A549 (cell line): ENCODE measurements around the gene ADCYAP1R1. TPM values are rescaled to one million over a fixed set of nuclear protein-coding genes. Genes with fewer than 3 reads are reported as not detected.

Source experiments
- ATAC-seq, 2 experiments: fragments of 200-7000 bp in 1 of 2; fragments of >200 bp in 1 of 2; cut with Nextera tagmentation in 1 of 2; cut with Tn5 transposase in 1 of 2; 3 replicates each; pipeline versions ENCODE4 v1.8.0 to v1.9.1; 2018 to 2020; ENCODE audit warnings: mild to moderate bottlenecking in 1 of 2, moderate library complexity in 1 of 2
- CTCF ChIA-PET: fragments of 300-600 bp; sonication (Branson Sonifier 250); formaldehyde crosslinking; extraction: SDS; loops from one replicate; lab custom pipeline; 2021; ENCODE audit warnings: antibody characterized with exemption, inconsistent platforms; lab: Yijun Ruan, JAX
- POLR2A ChIA-PET: fragments of 350-600 bp; formaldehyde crosslinking; extraction: SDS; loops from one replicate; lab custom pipeline; 2021; ENCODE audit warnings: antibody characterized with exemption, inconsistent platforms; lab: Yijun Ruan, JAX
- DNase-seq, 2 experiments: peaks; one replicate each; pipeline versions ENCODE4 v3.0.0 to v3.0.0-alpha.2; 2011 to 2016; ENCODE audit warnings: low read depth in 1 of 2, low spot score in 1 of 2
- FAIRE-seq: peaks from 2 replicates; lab custom pipeline; 2011; peaks lifted over from hg19 to GRCh38; lab: Jason Lieb, UNC
- H3K27ac ChIP-seq, 2 experiments: fragments of >200 bp; sonication (Bioruptor Twin); formaldehyde crosslinking; 3 replicates each; pipeline ENCODE4 v1.5.1; 2016 to 2017
- H3K4me1 ChIP-seq: fragments of >200 bp; sonication (Bioruptor Twin); formaldehyde crosslinking; 3 replicates; pipeline ENCODE4 v1.6.1; 2016
- H3K4me2 ChIP-seq: fragments of >200 bp; sonication (Bioruptor Twin); formaldehyde crosslinking; 3 replicates; pipeline ENCODE4 v1.6.1; 2016
- H3K4me3 ChIP-seq: fragments of >200 bp; sonication (Bioruptor Twin); formaldehyde crosslinking; 3 replicates; pipeline ENCODE4 v1.5.1; 2016
- H3K9me3 ChIP-seq: fragments of >200 bp; sonication (Bioruptor Twin); formaldehyde crosslinking; 3 replicates; pipeline ENCODE4 v1.6.1; 2016
- CEBPB ChIP-seq, 2 experiments: fragments of >200 bp in 1 of 2; sonication (Bioruptor Twin) in 1 of 2; formaldehyde crosslinking in 1 of 2; IDR thresholded peaks; 2 replicates each; pipeline ENCODE4 v1.6.1; 2012 to 2016
- CHD2 ChIP-seq: fragments of 150-350 bp; IDR thresholded peaks from 2 replicates; pipeline ENCODE4 v1.6.1; 2014; ENCODE audit warnings: low read length; ENCODE audit not compliant: partially characterized antibody
- ESRRA ChIP-seq: fragments of 150-350 bp; IDR thresholded peaks from 2 replicates; pipeline ENCODE4 v1.6.1; 2014; ENCODE audit warnings: mild to moderate bottlenecking, low read length, borderline replicate concordance
- FOXS1 ChIP-seq: fragments of 250-450 bp; sonication (Bioruptor Pico); IDR thresholded peaks from 2 replicates; pipeline ENCODE4 v1.5.0; 2020; ENCODE audit warnings: mild to moderate bottlenecking, moderate library complexity
- HDAC2 ChIP-seq: fragments of 200-600 bp; sonication (generic); IDR thresholded peaks from 2 replicates; pipeline ENCODE4 v1.6.1; 2016
- HOXA7 ChIP-seq: fragments of 250-450 bp; sonication (Bioruptor Pico); IDR thresholded peaks from 2 replicates; pipeline ENCODE4 v1.5.0; 2020; ENCODE audit warnings: mild to moderate bottlenecking, moderate library complexity
- HOXB5 ChIP-seq: fragments of 250-450 bp; sonication (Bioruptor Pico); IDR thresholded peaks from 2 replicates; pipeline ENCODE4 v1.5.0; 2020; ENCODE audit warnings: mild to moderate bottlenecking, moderate library complexity
- MAFK ChIP-seq: fragments of 450-650 bp; IDR thresholded peaks from 2 replicates; pipeline ENCODE4 v1.6.1; 2014; ENCODE audit not compliant: partially characterized antibody
- MAZ ChIP-seq: fragments of 150-350 bp; IDR thresholded peaks from 2 replicates; pipeline ENCODE4 v1.6.1; 2014; ENCODE audit warnings: antibody characterized with exemption, low read depth, low read length, borderline replicate concordance
- NFE2L2 ChIP-seq: fragments of 150-350 bp; conservative IDR thresholded peaks from 2 replicates; pipeline ENCODE4 v1.6.1; 2014; ENCODE audit warnings: low read length
- NR3C1 ChIP-seq: fragments of >200 bp; sonication (Bioruptor Twin); formaldehyde crosslinking; IDR thresholded peaks from 3 replicates; pipeline ENCODE4 v1.6.1; 2017
- RAD21 ChIP-seq, 2 experiments: fragments of >200 bp in 1 of 2; sonication (Bioruptor Twin) in 1 of 2; formaldehyde crosslinking in 1 of 2; IDR thresholded peaks in 1 of 2; conservative IDR thresholded peaks in 1 of 2; 2 replicates in 1 of 2; 3 replicates in 1 of 2; pipeline ENCODE4 v1.6.1; 2012 to 2018; ENCODE audit warnings: inconsistent platforms in 1 of 2
- RARB ChIP-seq: fragments of 250-450 bp; sonication (Bioruptor Pico); IDR thresholded peaks from 2 replicates; pipeline ENCODE4 v1.8.0; 2021; ENCODE audit warnings: mild to moderate bottlenecking, moderate library complexity
- RCOR1 ChIP-seq: fragments of 150-350 bp; IDR thresholded peaks from 2 replicates; pipeline ENCODE4 v1.6.1; 2014; ENCODE audit warnings: antibody characterized with exemption, low read length, low read depth
- REST ChIP-seq: fragments of 200-600 bp; sonication (generic); IDR thresholded peaks from 2 replicates; pipeline ENCODE4 v1.6.1; 2016; ENCODE audit warnings: antibody characterized with exemption, mild to moderate bottlenecking, moderate library complexity
- RFX5 ChIP-seq: fragments of 450-650 bp; IDR thresholded peaks from 2 replicates; pipeline ENCODE4 v1.7.1; 2014; ENCODE audit warnings: antibody characterized with exemption, mild to moderate bottlenecking, moderate library complexity
- RNF2 ChIP-seq: fragments of 200-600 bp; sonication (generic); IDR thresholded peaks from 2 replicates; pipeline ENCODE4 v1.6.1; 2016; ENCODE audit warnings: low read depth, mild to moderate bottlenecking, antibody characterized with exemption, moderate library complexity, borderline replicate concordance
- TFCP2L1 ChIP-seq: fragments of 250-450 bp; sonication (Bioruptor Pico); IDR thresholded peaks from 2 replicates; pipeline ENCODE4 v1.5.0; 2021; ENCODE audit warnings: mild to moderate bottlenecking
- TP53 ChIP-seq: fragments of 250-450 bp; sonication (Bioruptor Pico); IDR thresholded peaks from 2 replicates; pipeline ENCODE4 v1.5.0; 2021; ENCODE audit warnings: mild to moderate bottlenecking, moderate library complexity
- USF2 ChIP-seq: fragments of 450-650 bp; IDR thresholded peaks from 2 replicates; pipeline ENCODE4 v1.6.1; 2014; ENCODE audit warnings: antibody characterized with exemption
- ZSCAN20 ChIP-seq: fragments of 250-450 bp; sonication (Bioruptor Pico); IDR thresholded peaks from 2 replicates; pipeline ENCODE4 v1.8.0; 2022; ENCODE audit warnings: mild to moderate bottlenecking, moderate library complexity
- WGBS: methylation state at CpG from one replicate; pipeline ENCODE4 v1.1.6; 2017; ENCODE audit errors: missing lambda C conversion rate; 5-methylcytosine and 5-hydroxymethylcytosine counted together
- polyA plus RNA-seq, 4 experiments: library from polyadenylated mRNA; depleted of rRNA in 3 of 4; stranded (reverse); fragments of >200 nt; fragmentation: RNase III in 1 of 4; extraction: RNeasy Plus Mini Kit Qiagen cat#74134 plus additional on column Dnase treatment in 1 of 4; gene quantifications; 2 replicates in 3 of 4; 3 replicates in 1 of 4; pipeline ENCODE4 v1.2.3, GENCODE V29; 2011 to 2017
- TF ChIP-seq, protein P1 (sequence below): fragments of 250-450 bp; sonication (Bioruptor Pico); IDR thresholded peaks from 2 replicates; pipeline ENCODE4 v1.5.0; 2021; ENCODE audit warnings: mild to moderate bottlenecking, moderate library complexity, borderline replicate concordance

Gene ADCYAP1R1
- polyA plus RNA-seq, 2 of the 4 experiments (the other 2 are of a cell fraction): 0.01 TPM; not detected in 1

DNA sequence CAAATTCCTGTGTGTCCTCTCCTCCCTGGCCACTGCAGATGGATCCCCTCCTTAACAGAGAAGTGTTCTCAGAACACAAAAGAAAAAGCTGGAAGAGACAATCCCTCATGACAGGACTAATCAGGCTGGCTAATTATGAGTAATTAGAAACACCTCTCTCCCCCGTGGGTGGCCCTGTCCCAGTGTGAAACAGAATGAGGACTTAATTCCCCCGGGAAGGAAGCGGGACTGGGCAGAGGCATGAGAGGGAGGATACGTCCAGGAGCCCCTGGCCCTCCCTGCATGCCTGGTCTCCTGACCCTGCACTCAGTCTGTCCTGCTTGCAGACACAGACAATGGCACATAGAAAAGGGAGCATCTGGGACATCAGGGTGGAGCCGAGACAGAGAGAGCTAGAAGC is 7.6 kb upstream of the ADCYAP1R1 start:
- CTCF ChIA-PET: interaction anchor here (0.6 to 1.2 kb wide), 2 partner anchors 17 to 61 kb away, joined by 3 read pairs; no protein-coding TSS in a partner anchor
- Histone ChIP-seq H3K4me3 (no peak overlapping the region), H3K9me3 (no peaks in the 10 kb centered on the region), H3K27ac (no peak overlapping the region), H3K4me2 (no peak overlapping the region), H3K4me1 (no peaks in the 10 kb centered on the region)
- TF ChIP-seq CEBPB (IDR thresholded peaks at IDR 0.05): no peak
- TF ChIP-seq, protein P1, sequence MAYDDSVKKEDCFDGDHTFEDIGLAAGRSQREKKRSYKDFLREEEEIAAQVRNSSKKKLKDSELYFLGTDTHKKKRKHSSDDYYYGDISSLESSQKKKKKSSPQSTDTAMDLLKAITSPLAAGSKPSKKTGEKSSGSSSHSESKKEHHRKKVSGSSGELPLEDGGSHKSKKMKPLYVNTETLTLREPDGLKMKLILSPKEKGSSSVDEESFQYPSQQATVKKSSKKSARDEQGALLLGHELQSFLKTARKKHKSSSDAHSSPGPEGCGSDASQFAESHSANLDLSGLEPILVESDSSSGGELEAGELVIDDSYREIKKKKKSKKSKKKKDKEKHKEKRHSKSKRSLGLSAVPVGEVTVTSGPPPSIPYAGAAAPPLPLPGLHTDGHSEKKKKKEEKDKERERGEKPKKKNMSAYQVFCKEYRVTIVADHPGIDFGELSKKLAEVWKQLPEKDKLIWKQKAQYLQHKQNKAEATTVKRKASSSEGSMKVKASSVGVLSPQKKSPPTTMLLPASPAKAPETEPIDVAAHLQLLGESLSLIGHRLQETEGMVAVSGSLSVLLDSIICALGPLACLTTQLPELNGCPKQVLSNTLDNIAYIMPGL: no peak
- TF ChIP-seq HOXB5: no peak
- TF ChIP-seq HOXA7: no peak
- no peak for DNase-seq
- POLR2A ChIA-PET: no interaction called here
- WGBS: 15% methylated on average over 5 of the region's 5 CpGs
- FAIRE-seq: no peak
- ATAC-seq: no peak

GRCh38 chr7:31046723-31047122 is 5.4 kb upstream of the ADCYAP1R1 start:
- 75% methylated on average over 4 of the region's 5 CpGs for WGBS
- TF ChIP-seq MAZ: no peak
- Histone ChIP-seq H3K27ac (no peak overlapping the region), H3K4me1 (no peaks in the 10 kb centered on the region), H3K9me3 (no peaks in the 10 kb centered on the region), H3K4me3 (no peak overlapping the region), H3K4me2 (no peak overlapping the region)
- no peak for DNase-seq
- ChIA-PET POLR2A (no interaction called here), CTCF (interaction anchor here (0.7 to 1.7 kb wide), 2 partner anchors 10 to 691 kb away, joined by 4 to 6 read pairs; no protein-coding TSS in a partner anchor)
- no peak for ATAC-seq
- no peak for FAIRE-seq

DNA sequence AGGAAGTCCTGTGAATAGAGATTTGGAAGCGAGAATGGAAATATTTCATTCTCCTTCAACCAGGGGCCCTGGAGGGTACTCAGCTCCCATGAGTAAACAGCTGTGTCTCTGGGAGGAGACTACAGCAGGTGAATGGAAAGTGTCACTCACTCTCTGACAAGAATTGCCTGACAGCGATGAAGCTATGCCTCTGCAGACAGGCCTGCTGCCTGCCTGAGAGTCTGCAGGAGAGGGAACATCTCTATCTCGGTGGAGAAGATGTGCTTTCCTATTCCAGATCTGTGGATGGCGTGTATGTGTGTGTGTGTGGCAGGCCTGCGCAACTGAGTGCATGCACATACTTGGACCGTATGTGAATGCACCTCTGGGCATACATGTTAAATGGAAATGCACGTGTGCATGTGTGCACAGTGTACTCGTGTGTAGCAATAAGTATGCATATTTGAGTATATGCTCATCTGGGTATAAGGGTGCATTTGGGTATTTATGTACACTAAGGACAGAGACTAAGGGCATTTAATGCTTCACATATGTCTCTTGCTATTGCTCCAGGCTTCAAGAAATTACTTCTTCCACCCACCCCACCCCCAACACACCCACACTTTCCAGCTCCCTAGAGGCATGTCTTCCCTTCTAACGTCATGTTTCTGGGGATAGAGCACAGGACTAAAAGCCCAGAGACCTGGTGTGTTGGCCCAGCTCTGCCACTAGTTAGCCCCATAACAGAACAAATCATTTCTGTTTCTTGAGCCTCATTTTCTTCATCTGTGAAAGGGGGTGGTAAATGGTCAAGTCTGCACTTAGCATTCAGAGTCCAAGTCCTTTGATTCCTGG is 4.6 kb upstream of the ADCYAP1R1 start:
- peaks cover 4% of the 10 kb centered on the region; the same call in 1 of the 3 replicates for H3K4me1 ChIP-seq
- CTCF ChIA-PET: interaction anchor here (0.7 to 1.7 kb wide), 4 partner anchors 9 to 691 kb away, joined by 3 to 6 read pairs (median 4); no protein-coding TSS in a partner anchor
- H3K4me3 ChIP-seq: no peak overlapping the region
- no peaks in the 10 kb centered on the region for H3K9me3 ChIP-seq
- H3K4me2 ChIP-seq: no peak overlapping the region
- ATAC-seq: no peak
- no peak for TF ChIP-seq MAFK
- TF ChIP-seq, all 56 proteins: peak for 0
- DNase-seq (no peak), FAIRE-seq (no peak)
- POLR2A ChIA-PET: no interaction called here
- H3K27ac ChIP-seq: no peak overlapping the region
- WGBS: 45% methylated on average over 9 of the region's 9 CpGs

GRCh38 chr7:31049005-31049765 is 2.9 kb upstream of the ADCYAP1R1 start:
- ChIA-PET CTCF (interaction anchor here (1.0 to 1.5 kb wide), 5 partner anchors 9 to 110 kb away, joined by 3 to 4 read pairs (median 3); no protein-coding TSS in a partner anchor), POLR2A (no interaction called here)
- 26% methylated on average over 12 of the region's 12 CpGs for WGBS
- H3K4me2 ChIP-seq: no peak overlapping the region
- H3K4me1 ChIP-seq: peaks cover 7% of the 10 kb centered on the region; the same call in 1 of the 3 replicates
- no peak for FAIRE-seq
- DNase-seq: no peak
- ATAC-seq: no peak
- no peaks in the 10 kb centered on the region for H3K9me3 ChIP-seq
- H3K4me3 ChIP-seq: no peak overlapping the region
- no peak overlapping the region for H3K27ac ChIP-seq
- TF ChIP-seq RFX5: no peak
- TF ChIP-seq RCOR1: no peak
- no peak for TF ChIP-seq CEBPB (IDR thresholded peaks at IDR 0.05)
- no peak for TF ChIP-seq CHD2
- no peak for TF ChIP-seq FOXS1
- no peak for TF ChIP-seq TFCP2L1 (CRISPR knock-in tag)
- TF ChIP-seq USF2: no peak
- TF ChIP-seq HOXA7: no peak
- TF ChIP-seq TP53: no peak
- no peak for TF ChIP-seq ZSCAN20
- no peak for TF ChIP-seq ESRRA
- no peak for TF ChIP-seq NFE2L2
- no peak for TF ChIP-seq HDAC2
- TF ChIP-seq RARB (CRISPR knock-in tag): no peak
- no peak for TF ChIP-seq REST
- TF ChIP-seq RAD21 (conservative IDR thresholded peaks at IDR 0.05 in 1 of 2, IDR thresholded peaks at IDR 0.05 in 1 of 2): no peak
- no peak for TF ChIP-seq RNF2
- TF ChIP-seq NR3C1: no peak
